Measurements from ENCODE around the gene NCKIPSD.
A peak's percentile ranks its signal among the peaks of the same experiment; 100 is the strongest.

Gene NCKIPSD

GRCh38 chr3:48678566-48679380 lies 6.9 kb downstream of the NCKIPSD start:
- no peak for DNase-seq (ENCODE audit: low read depth)

GRCh38 chr3:48678056-48678455 lies 7.7 kb downstream of the NCKIPSD start:
- peak; percentile 52 for DNase-seq (ENCODE audit: low read depth)

GRCh38 chr3:48674505-48674904 lies 11.2 kb downstream of the NCKIPSD start:
- DNase-seq (ENCODE audit: low read depth) = no peak

GRCh38 chr3:48672522-48672921 lies 13.2 kb downstream of the NCKIPSD start:
- DNase-seq (ENCODE audit: low read depth) = no peak

GRCh38 chr3:48664929-48665328 lies 20.8 kb downstream of the NCKIPSD start:
- DNase-seq (ENCODE audit: low read depth) = no peak

- no peak for DNase-seq (ENCODE audit: low read depth)
Observed at GRCh38 chr3:48664313-48664644, 21.4 kb downstream of the NCKIPSD start.

- peak; percentile 98 for DNase-seq (ENCODE audit: low read depth)
Observed at GRCh38 chr3:48663489-48664312, 22.0 kb downstream of the NCKIPSD start.

GRCh38 chr3:48662753-48663488 lies 22.8 kb downstream of the NCKIPSD start, which contains the start of gene CELSR3:
CELSR3 (minus strand) TSS chr3:48662886; CDS start chr3:48662634, 252 bp downstream.
- peak; percentile 88 for DNase-seq (ENCODE audit: low read depth)

- no peak for DNase-seq (ENCODE audit: low read depth)
Observed at GRCh38 chr3:48662145-48662752, 23.5 kb downstream of the NCKIPSD start.

- DNase-seq (ENCODE audit: low read depth) = peak; percentile 50
Observed at GRCh38 chr3:48661501-48662144, 24.1 kb downstream of the NCKIPSD start.

GRCh38 chr3:48660800-48661400 lies 24.8 kb downstream of the NCKIPSD start:
- DNase-seq (ENCODE audit: low read depth) = no peak

GRCh38 chr3:48656841-48657281 lies 28.9 kb downstream of the NCKIPSD start:
- DNase-seq (ENCODE audit: low read depth) = no peak

GRCh38 chr3:48656061-48656840 lies 29.5 kb downstream of the NCKIPSD start:
- DNase-seq (ENCODE audit: low read depth) = peak; percentile 74

- no peak for DNase-seq (ENCODE audit: low read depth)
Observed at GRCh38 chr3:48655606-48656005, 30.1 kb downstream of the NCKIPSD start.

- DNase-seq (ENCODE audit: low read depth) = no peak
Observed at GRCh38 chr3:48655063-48655462, 30.7 kb downstream of the NCKIPSD start.

GRCh38 chr3:48652923-48653715 lies 32.6 kb downstream of the NCKIPSD start:
- DNase-seq (ENCODE audit: low read depth) = no peak

- no peak for DNase-seq (ENCODE audit: low read depth)
Observed at GRCh38 chr3:48651771-48652170, 33.9 kb downstream of the NCKIPSD start.

GRCh38 chr3:48650723-48651122 lies 35.0 kb downstream of the NCKIPSD start:
- DNase-seq (ENCODE audit: low read depth) = no peak

- no peak for DNase-seq (ENCODE audit: low read depth)
Observed at GRCh38 chr3:48648188-48648850, 37.4 kb downstream of the NCKIPSD start.
